Kasumi-1 (cell line): ENCODE results near the gene GRIK2.

Experiments
- DNase-seq, 2 experiments: peaks; one replicate each; lab custom pipeline; 2025; lab: John Stamatoyannopoulos, UW

GRIK2 gene

GRCh38 chr6:101400326-101401135 is 7.0 kb downstream of the GRIK2 start:
- no peak for DNase-seq

GRCh38 chr6:101401171-101401570 is 7.7 kb downstream of the GRIK2 start:
- DNase-seq = no peak

GRCh38 chr6:101401792-101402621 is 8.5 kb downstream of the GRIK2 start:
- no peak for DNase-seq

GRCh38 chr6:101402622-101403031 is 9.1 kb downstream of the GRIK2 start:
- DNase-seq = no peak

GRCh38 chr6:101403216-101403945 is 9.9 kb downstream of the GRIK2 start:
- DNase-seq = no peak

- DNase-seq = no peak
Observed at GRCh38 chr6:101404775-101405174, 11.3 kb downstream of the GRIK2 start.

- no peak for DNase-seq
Observed at GRCh38 chr6:101413773-101414172, 20.3 kb downstream of the GRIK2 start.

- DNase-seq = no peak
Observed at GRCh38 chr6:101417900-101418299, 24.4 kb downstream of the GRIK2 start.

GRCh38 chr6:101422251-101422650 is 28.7 kb downstream of the GRIK2 start:
- no peak for DNase-seq

GRCh38 chr6:101422811-101423210 is 29.3 kb downstream of the GRIK2 start:
- DNase-seq = no peak

GRCh38 chr6:101429270-101429669 is 35.8 kb downstream of the GRIK2 start:
- DNase-seq = no peak

GRCh38 chr6:101429845-101430244 is 36.3 kb downstream of the GRIK2 start:
- DNase-seq = no peak

- no peak for DNase-seq
Observed at GRCh38 chr6:101433141-101433540, 39.6 kb downstream of the GRIK2 start.

GRCh38 chr6:101434601-101435000 is 41.1 kb downstream of the GRIK2 start:
- no peak for DNase-seq

- no peak for DNase-seq
Observed at GRCh38 chr6:101435038-101435437, 41.5 kb downstream of the GRIK2 start.

- DNase-seq = no peak
Observed at GRCh38 chr6:101439790-101440189, 46.3 kb downstream of the GRIK2 start.

- DNase-seq = no peak
Observed at GRCh38 chr6:101443315-101443714, 49.8 kb downstream of the GRIK2 start.

GRCh38 chr6:101444717-101445116 is 51.2 kb downstream of the GRIK2 start:
- DNase-seq = no peak

- no peak for DNase-seq
Observed at GRCh38 chr6:101445527-101445926, 52.0 kb downstream of the GRIK2 start.

- DNase-seq = no peak
Observed at GRCh38 chr6:101450901-101451300, 57.4 kb downstream of the GRIK2 start.

GRCh38 chr6:101451981-101452380 is 58.5 kb downstream of the GRIK2 start:
- DNase-seq = no peak

- DNase-seq = no peak
Observed at GRCh38 chr6:101453221-101453620, 59.7 kb downstream of the GRIK2 start.
